ENCODE results near the gene MTERF1. TPM values are rescaled to one million over a fixed set of nuclear protein-coding genes. Genes with fewer than 3 reads are reported as not detected.

The MTERF1 gene
- total RNA-seq: 10 to 100 TPM; 15.9 to 18.4 TPM

DNA sequence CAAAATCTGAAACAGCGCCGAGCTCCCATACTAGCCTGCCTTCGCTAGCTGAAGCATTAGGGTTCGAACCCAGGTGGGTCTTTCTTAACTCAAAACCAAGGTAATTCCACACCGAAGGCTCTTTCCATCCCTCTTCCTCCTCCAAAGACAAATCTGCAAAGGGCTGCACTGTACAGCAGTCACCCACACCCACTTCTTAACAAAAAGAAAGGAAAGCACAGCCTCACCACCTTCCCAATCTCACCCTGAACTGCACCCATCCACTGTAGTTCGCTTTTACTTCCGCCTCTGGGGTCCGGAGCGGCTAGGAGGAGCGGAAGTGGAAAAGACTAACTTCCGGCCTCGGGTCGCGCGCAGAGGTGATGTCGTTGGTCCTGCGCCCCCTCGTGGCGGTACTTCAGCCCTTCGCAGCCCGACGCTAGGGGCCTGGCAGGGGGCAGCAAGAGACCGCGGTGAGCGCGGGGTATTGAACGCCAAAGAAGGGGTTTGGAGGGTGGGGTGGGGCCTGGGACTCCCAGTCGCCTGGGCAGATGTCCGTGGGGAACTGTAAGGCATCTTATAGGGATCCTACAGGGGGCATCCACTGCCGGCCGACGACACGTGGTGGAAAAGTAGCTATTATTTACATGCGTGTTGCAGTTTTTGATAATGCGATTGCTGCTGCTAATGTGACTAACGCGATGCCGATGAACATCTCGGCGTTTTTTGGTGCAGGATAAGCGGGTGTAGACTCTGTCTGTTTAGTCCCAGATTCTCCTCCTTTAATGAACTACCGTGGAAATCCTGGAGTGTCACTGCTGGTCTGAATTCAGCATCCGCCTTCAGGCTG, at the start of gene MTERF1:
TSS of gene MTERF1 (minus strand) at position 290 of the 829 bp plus-strand sequence. CDS start 619 bp downstream, outside the sequence.
- CTCF ChIA-PET: interaction anchor here (0.6 to 1.8 kb wide), 10 partner anchors 9 to 568 kb away, joined by 3 to 9 read pairs (median 5); no protein-coding TSS in a partner anchor
- peaks cover 43% of the 10 kb centered on the region for H3K4me1 Mint-ChIP-seq

DNA sequence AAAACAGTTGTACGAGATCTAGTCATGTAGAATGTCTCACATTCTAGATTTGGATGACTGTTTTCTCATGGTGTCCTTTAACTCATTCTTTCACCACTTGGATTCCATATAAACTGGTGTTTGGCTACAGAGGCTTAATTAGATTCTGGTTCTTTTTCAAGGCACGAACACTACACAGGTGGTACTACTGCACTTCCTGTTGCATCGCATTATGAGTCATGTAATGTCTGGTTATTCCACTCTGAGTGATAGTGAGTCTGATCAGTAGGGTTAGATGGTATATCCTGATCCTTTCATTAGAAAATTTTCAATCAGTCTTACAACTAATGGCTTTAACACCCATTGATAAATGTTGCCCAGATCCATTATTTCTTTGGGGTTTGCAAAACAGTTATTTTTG, 49.0 kb upstream of the MTERF1 start:
- ChIA-PET POLR2A (no interaction called here), CTCF (no interaction called here)
- no peaks in the 10 kb centered on the region for H3K36me3 Mint-ChIP-seq (ENCODE audit: low read depth)
- H3K27me3 Mint-ChIP-seq: peaks cover 16% of the 10 kb centered on the region
- no peak for DNase-seq
- no peaks in the 10 kb centered on the region for H3K9me3 Mint-ChIP-seq
- H3K4me3 Mint-ChIP-seq: no peak overlapping the region
- no peak overlapping the region for H3K27ac Mint-ChIP-seq
- H3K4me1 Mint-ChIP-seq: no peaks in the 10 kb centered on the region

More for the DNA sequence above, at the start of gene MTERF1:
- POLR2A ChIA-PET: interaction anchor here (0.6 kb wide), 1 partner anchor 20 kb away, joined by 5 read pairs; no protein-coding TSS in a partner anchor
- peak within 1 kb of the TSS; percentile 98 for H3K27ac Mint-ChIP-seq
- H3K9me3 Mint-ChIP-seq: no peaks in the 10 kb centered on the region
- H3K36me3 Mint-ChIP-seq (ENCODE audit: low read depth): peaks cover 30% of the 10 kb centered on the region
- peak; percentile 94 for DNase-seq
- H3K27me3 Mint-ChIP-seq: no peaks in the 10 kb centered on the region
- peak within 1 kb of the TSS; percentile 99 for H3K4me3 Mint-ChIP-seq

- H3K9me3 Mint-ChIP-seq: no peaks in the 10 kb centered on the region
- H3K27ac Mint-ChIP-seq: no peak overlapping the region
- no peak overlapping the region for H3K4me3 Mint-ChIP-seq
- ChIA-PET POLR2A (no interaction called here), CTCF (interaction anchor here (1.1 kb wide), 1 partner anchor 48 kb away, joined by 3 read pairs; no protein-coding TSS in a partner anchor)
- no peaks in the 10 kb centered on the region for H3K36me3 Mint-ChIP-seq (ENCODE audit: low read depth)
- no peak for DNase-seq
- no peaks in the 10 kb centered on the region for H3K4me1 Mint-ChIP-seq
- H3K27me3 Mint-ChIP-seq: peaks cover 13% of the 10 kb centered on the region
These were observed 47.4 kb upstream of the MTERF1 start for GRCh38 chr7:91927912-91928311.

- Mint-ChIP-seq H3K27ac (no peak overlapping the region), H3K4me1 (no peaks in the 10 kb centered on the region), H3K36me3 (ENCODE audit: low read depth) (no peaks in the 10 kb centered on the region), H3K9me3 (no peaks in the 10 kb centered on the region), H3K27me3 (peaks cover 14% of the 10 kb centered on the region), H3K4me3 (no peak overlapping the region)
- DNase-seq: no peak
- POLR2A ChIA-PET: no interaction called here
- CTCF ChIA-PET: interaction anchor here (1.3 kb wide), 1 partner anchor 17 kb away, joined by 7 read pairs; the partner anchor contains the start of gene AKAP9
These were observed 42.4 kb upstream of the MTERF1 start for GRCh38 chr7:91922857-91923256.

GRCh38 chr7:91918356-91918755, 37.9 kb upstream of the MTERF1 start:
- Mint-ChIP-seq H3K4me1 (peaks cover 23% of the 10 kb centered on the region), H3K27ac (no peak overlapping the region), H3K9me3 (peaks cover 4% of the 10 kb centered on the region), H3K27me3 (peaks cover 10% of the 10 kb centered on the region), H3K36me3 (ENCODE audit: low read depth) (no peaks in the 10 kb centered on the region), H3K4me3 (no peak overlapping the region)
- CTCF ChIA-PET: interaction anchor here (0.6 to 0.9 kb wide), 2 partner anchors 24 to 734 kb away, joined by 3 to 5 read pairs; no protein-coding TSS in a partner anchor
- POLR2A ChIA-PET: no interaction called here
- no peak for DNase-seq

DNA sequence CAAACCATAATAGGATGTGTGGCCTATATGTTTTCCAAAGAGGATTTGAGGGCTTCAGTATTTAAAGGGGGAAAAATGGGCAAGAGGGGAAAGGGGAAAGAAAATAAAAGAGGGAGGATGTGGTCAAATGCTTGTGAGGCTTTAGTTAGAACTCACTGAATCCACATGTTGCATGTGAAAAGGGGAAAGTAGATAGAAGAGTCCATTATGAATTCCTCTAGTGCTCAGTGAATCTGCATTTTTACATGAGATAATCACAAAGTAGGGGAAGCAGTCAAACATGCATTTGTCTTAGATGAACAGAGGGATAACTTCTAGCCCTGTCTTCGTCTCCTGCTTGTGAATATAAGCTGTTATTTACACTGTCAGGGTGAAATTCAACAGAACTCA, 35.5 kb upstream of the MTERF1 start:
- H3K4me1 Mint-ChIP-seq: peaks cover 23% of the 10 kb centered on the region
- H3K9me3 Mint-ChIP-seq: peaks cover 4% of the 10 kb centered on the region
- peaks cover 10% of the 10 kb centered on the region for H3K27me3 Mint-ChIP-seq
- DNase-seq: no peak
- CTCF ChIA-PET: no interaction called here
- H3K4me3 Mint-ChIP-seq: no peak overlapping the region
- no peak overlapping the region for H3K27ac Mint-ChIP-seq
- POLR2A ChIA-PET: no interaction called here
- no peaks in the 10 kb centered on the region for H3K36me3 Mint-ChIP-seq (ENCODE audit: low read depth)

- Mint-ChIP-seq H3K27ac (no peak overlapping the region), H3K9me3 (peaks cover 4% of the 10 kb centered on the region), H3K4me1 (peaks cover 23% of the 10 kb centered on the region), H3K27me3 (peaks cover 10% of the 10 kb centered on the region), H3K36me3 (ENCODE audit: low read depth) (no peaks in the 10 kb centered on the region), H3K4me3 (no peak overlapping the region)
- ChIA-PET CTCF (no interaction called here), POLR2A (interaction anchor here (0.6 to 0.8 kb wide), 2 partner anchors 25 to 26 kb away, joined by 6 to 12 read pairs; no protein-coding TSS in a partner anchor)
- DNase-seq: no peak
These were observed 35.0 kb upstream of the MTERF1 start for GRCh38 chr7:91915401-91916050.

- CTCF ChIA-PET: interaction anchor here (0.6 to 1.8 kb wide), 3 partner anchors 23 to 1999 kb away, joined by 3 to 5 read pairs (median 3); partner anchors contain the start of gene MTERF1
- DNase-seq: no peak
- POLR2A ChIA-PET: no interaction called here
- peaks cover 23% of the 10 kb centered on the region for H3K4me1 Mint-ChIP-seq
- H3K9me3 Mint-ChIP-seq: peaks cover 6% of the 10 kb centered on the region
- peaks cover 8% of the 10 kb centered on the region for H3K27me3 Mint-ChIP-seq
- H3K36me3 Mint-ChIP-seq (ENCODE audit: low read depth): no peaks in the 10 kb centered on the region
- peak overlapping the region; percentile 65 for H3K27ac Mint-ChIP-seq
- no peak overlapping the region for H3K4me3 Mint-ChIP-seq
These were observed 33.1 kb upstream of the MTERF1 start for GRCh38 chr7:91913612-91914011.

- H3K27ac Mint-ChIP-seq: no peak overlapping the region
- CTCF ChIA-PET: interaction anchor here (1.6 kb wide), 1 partner anchor 32 kb away, joined by 5 read pairs; the partner anchor contains the start of gene MTERF1
- no peak for DNase-seq
- H3K27me3 Mint-ChIP-seq: peaks cover 7% of the 10 kb centered on the region
- peaks cover 23% of the 10 kb centered on the region for H3K4me1 Mint-ChIP-seq
- peaks cover 6% of the 10 kb centered on the region for H3K9me3 Mint-ChIP-seq
- POLR2A ChIA-PET: no interaction called here
- H3K36me3 Mint-ChIP-seq (ENCODE audit: low read depth): no peaks in the 10 kb centered on the region
- no peak overlapping the region for H3K4me3 Mint-ChIP-seq
These were observed 32.0 kb upstream of the MTERF1 start for GRCh38 chr7:91912494-91912893.

- Mint-ChIP-seq H3K36me3 (ENCODE audit: low read depth) (no peaks in the 10 kb centered on the region), H3K4me3 (no peak overlapping the region), H3K27me3 (peaks cover 4% of the 10 kb centered on the region), H3K9me3 (peaks cover 7% of the 10 kb centered on the region), H3K4me1 (peaks cover 21% of the 10 kb centered on the region), H3K27ac (no peak overlapping the region)
- no peak for DNase-seq
- CTCF ChIA-PET: interaction anchor here (1.8 kb wide), 1 partner anchor 9 kb away, joined by 5 read pairs; no protein-coding TSS in a partner anchor
- POLR2A ChIA-PET: no interaction called here
These were observed 30.6 kb upstream of the MTERF1 start for GRCh38 chr7:91911121-91911520.

- Mint-ChIP-seq H3K4me3 (no peak overlapping the region), H3K36me3 (ENCODE audit: low read depth) (no peaks in the 10 kb centered on the region), H3K27me3 (peaks cover 4% of the 10 kb centered on the region), H3K9me3 (peaks cover 7% of the 10 kb centered on the region), H3K27ac (no peak overlapping the region), H3K4me1 (peaks cover 12% of the 10 kb centered on the region)
- DNase-seq: no peak
- POLR2A ChIA-PET: no interaction called here
- CTCF ChIA-PET: interaction anchor here (1.0 to 1.8 kb wide), 2 partner anchors 9 to 24 kb away, joined by 3 to 5 read pairs; no protein-coding TSS in a partner anchor
These were observed 29.7 kb upstream of the MTERF1 start for GRCh38 chr7:91910171-91910570.

- H3K4me1 Mint-ChIP-seq: no peaks in the 10 kb centered on the region
- H3K36me3 Mint-ChIP-seq (ENCODE audit: low read depth): no peaks in the 10 kb centered on the region
- H3K4me3 Mint-ChIP-seq: no peak overlapping the region
- ChIA-PET CTCF (no interaction called here), POLR2A (no interaction called here)
- H3K9me3 Mint-ChIP-seq: no peaks in the 10 kb centered on the region
- DNase-seq: no peak
- H3K27me3 Mint-ChIP-seq: peaks cover 7% of the 10 kb centered on the region
- no peak overlapping the region for H3K27ac Mint-ChIP-seq
These were observed 19.1 kb upstream of the MTERF1 start for GRCh38 chr7:91899563-91899962.
